Cardiac muscle cell (in vitro differentiated cells and primary cell): ENCODE measurements around the gene PRKCA. TPM values are rescaled to one million over a fixed set of nuclear protein-coding genes. Genes with fewer than 3 reads are reported as not detected.
"Not testable (repeated sequence)": the region's sequence is repeated elsewhere in the genome, so short reads cannot be mapped to it uniquely, and the experiment has no call there.

Source experiments
- DNase-seq, 2 donors: peaks; one replicate each; pipeline versions ENCODE4 v3.0.0 to v3.0.0-alpha.2; 2010 to 2017; ENCODE audit warnings: low read depth in 1 of 2, low spot score in 1 of 2
- H3K27ac ChIP-seq: fragments of 200-600 bp; sonication (generic); 2 replicates; pipeline ENCODE4 v1.5.1; 2016
- H3K27me3 ChIP-seq: fragments of 200-600 bp; sonication (generic); 2 replicates; pipeline ENCODE4 v1.6.0; 2016; ENCODE audit warnings: control low read depth
- H3K36me3 ChIP-seq: fragments of 200-600 bp; sonication (generic); 2 replicates; pipeline ENCODE4 v1.5.1; 2016; ENCODE audit warnings: control low read depth
- H3K4me1 ChIP-seq: fragments of 200-600 bp; sonication (generic); 2 replicates; pipeline ENCODE4 v1.8.1; 2017; ENCODE audit warnings: low read depth, mild to moderate bottlenecking, mixed run types
- H3K4me3 ChIP-seq: fragments of 200-600 bp; sonication (generic); 2 replicates; pipeline ENCODE4 v1.5.1; 2016; ENCODE audit warnings: mild to moderate bottlenecking
- H3K9me3 ChIP-seq: fragments of 200-600 bp; sonication (generic); 2 replicates; pipeline ENCODE4 v1.5.1; 2017; ENCODE audit warnings: low read depth, mild to moderate bottlenecking, control low read depth
- CTCF ChIP-seq: IDR thresholded peaks from 2 replicates; pipeline ENCODE4 v1.5.1; 2012; ENCODE audit warnings: low read depth, mild to moderate bottlenecking, low read length
- polyA plus RNA-seq: library from polyadenylated mRNA; unstranded; fragments of >200 nt; fragmentation: Nextera tagmentation; extraction: Ambion mirVana; gene quantifications from 2 replicates; pipeline ENCODE4 v1.2.1, GENCODE V29; 2016
- total RNA-seq: library from RNA; depleted of rRNA; stranded (reverse); fragments of >200 nt; gene quantifications from 2 replicates; pipeline ENCODE4 v1.2.3, GENCODE V29; 2016

The PRKCA gene
- total and polyA plus RNA-seq, 2 experiments from 2014 or later, result 3.1 to 10.3 TPM

- DNase-seq, result no peak
- Histone ChIP-seq H3K27me3 (no peaks in the 10 kb centered on the region), H3K36me3 (no peaks in the 10 kb centered on the region), H3K4me1 (peaks cover 31% of the 10 kb centered on the region), H3K4me3 (no peak overlapping the region), H3K27ac (no peak overlapping the region), H3K9me3 (no peaks in the 10 kb centered on the region)
- TF ChIP-seq CTCF, result no peak
Measured at GRCh38 chr17:66472123-66472522, 169.7 kb downstream of the PRKCA start.

- DNase-seq, result no peak
- Histone ChIP-seq H3K27me3 (no peaks in the 10 kb centered on the region), H3K4me3 (no peak overlapping the region), H3K27ac (no peak overlapping the region), H3K36me3 (no peaks in the 10 kb centered on the region), H3K4me1 (peaks cover 19% of the 10 kb centered on the region), H3K9me3 (no peaks in the 10 kb centered on the region)
- TF ChIP-seq CTCF, result no peak
Measured at GRCh38 chr17:66474258-66474657, 171.8 kb downstream of the PRKCA start.

DNA sequence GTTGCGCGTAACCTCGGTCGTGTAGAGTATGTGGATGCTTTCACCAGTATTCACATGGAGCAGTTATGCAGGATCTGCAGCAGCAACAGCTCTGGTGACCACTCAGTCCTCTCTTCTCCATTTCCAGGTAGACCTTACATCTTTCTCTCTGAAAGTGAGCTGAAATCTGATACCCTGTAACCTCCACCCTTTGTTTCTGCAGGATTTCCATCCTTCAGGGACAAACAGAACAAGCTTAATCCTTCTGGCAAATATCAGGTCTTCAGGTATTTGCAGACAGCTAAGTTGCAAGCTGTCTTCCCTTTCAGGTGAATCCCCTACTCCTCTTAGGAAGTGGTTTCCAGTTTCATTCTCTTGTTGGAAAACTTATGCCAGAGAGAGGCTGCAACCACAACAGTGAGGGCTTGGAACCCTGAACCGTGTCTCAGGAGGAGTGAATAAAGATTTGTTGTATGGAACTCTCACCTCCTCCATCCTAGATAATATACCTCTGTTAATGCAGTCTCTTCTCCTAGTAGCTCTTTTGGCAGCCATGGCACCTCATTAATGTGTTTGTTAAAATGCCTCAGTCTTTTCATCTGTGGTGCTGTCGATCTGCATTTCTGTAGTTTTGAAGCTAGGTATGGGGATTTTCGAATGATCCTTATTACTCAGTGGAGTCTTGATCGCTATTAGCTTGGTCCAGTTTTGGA is 172.5 kb downstream of the PRKCA start:
- Histone ChIP-seq H3K9me3 (no peaks in the 10 kb centered on the region), H3K27me3 (no peaks in the 10 kb centered on the region), H3K4me3 (no peak overlapping the region), H3K27ac (no peak overlapping the region), H3K4me1 (peaks cover 15% of the 10 kb centered on the region), H3K36me3 (no peaks in the 10 kb centered on the region)
- TF ChIP-seq CTCF, result no peak
- DNase-seq, result no peak

GRCh38 chr17:66476014-66476413 is 173.6 kb downstream of the PRKCA start:
- no peak overlapping the region for H3K4me3 ChIP-seq
- H3K4me1 ChIP-seq, result peaks cover 9% of the 10 kb centered on the region
- H3K36me3 ChIP-seq, result no peaks in the 10 kb centered on the region
- TF ChIP-seq CTCF, result no peak
- DNase-seq, result no peak
- no peaks in the 10 kb centered on the region for H3K9me3 ChIP-seq
- H3K27ac ChIP-seq, result no peak overlapping the region
- no peaks in the 10 kb centered on the region for H3K27me3 ChIP-seq

GRCh38 chr17:66477615-66478283 is 175.3 kb downstream of the PRKCA start:
- no peak overlapping the region for H3K27ac ChIP-seq
- no peaks in the 10 kb centered on the region for H3K9me3 ChIP-seq
- H3K4me1 ChIP-seq, result peaks cover 6% of the 10 kb centered on the region
- H3K36me3 ChIP-seq, result no peaks in the 10 kb centered on the region
- no peaks in the 10 kb centered on the region for H3K27me3 ChIP-seq
- no peak for TF ChIP-seq CTCF
- no peak for DNase-seq
- no peak overlapping the region for H3K4me3 ChIP-seq

DNA sequence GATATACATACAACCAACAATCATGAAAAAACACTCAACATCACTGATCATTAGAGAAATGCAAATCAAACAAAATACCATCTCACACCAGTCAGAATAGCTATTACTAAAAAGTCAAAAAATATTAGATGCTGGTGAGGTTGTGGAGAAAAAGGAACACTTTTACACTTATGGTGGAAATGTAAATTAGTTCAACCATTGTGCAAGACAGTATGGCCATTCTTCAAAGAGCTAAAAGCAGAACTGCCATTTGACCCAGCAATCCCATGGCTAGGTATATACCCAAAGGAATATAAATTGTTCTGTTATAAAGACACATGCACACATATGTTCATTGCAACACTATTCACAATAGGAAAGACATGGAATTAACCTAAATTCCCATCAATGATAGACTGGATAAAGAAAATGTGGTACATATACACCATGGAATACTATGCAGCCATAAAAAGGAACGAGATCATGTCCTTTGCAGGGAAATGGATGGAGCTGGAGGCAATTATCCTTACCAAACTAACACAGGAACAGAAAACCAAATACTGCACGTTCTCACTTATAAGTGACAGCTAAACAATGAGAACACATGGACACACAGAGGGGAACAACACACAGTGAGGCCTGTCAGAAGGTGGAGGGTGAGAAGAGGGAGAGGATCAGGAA is 176.9 kb downstream of the PRKCA start:
- not testable (repeated sequence) for H3K27me3 ChIP-seq, H3K4me3 ChIP-seq, H3K4me1 ChIP-seq, H3K9me3 ChIP-seq, DNase-seq, H3K27ac ChIP-seq, H3K36me3 ChIP-seq
